ENCODE measurements around the gene RANBP9. TPM values are rescaled to one million over a fixed set of nuclear protein-coding genes. Genes with fewer than 3 reads are reported as not detected.

RANBP9 gene
- total RNA-seq: 25.5 and 26.4 TPM in 2 replicates

GRCh38 chr6:13711733-13712598 is at the start of gene RANBP9:
RANBP9 (minus strand) TSS chr6:13711835; CDS start chr6:13711505, 330 bp downstream.
- TF ChIP-seq, protein P1, sequence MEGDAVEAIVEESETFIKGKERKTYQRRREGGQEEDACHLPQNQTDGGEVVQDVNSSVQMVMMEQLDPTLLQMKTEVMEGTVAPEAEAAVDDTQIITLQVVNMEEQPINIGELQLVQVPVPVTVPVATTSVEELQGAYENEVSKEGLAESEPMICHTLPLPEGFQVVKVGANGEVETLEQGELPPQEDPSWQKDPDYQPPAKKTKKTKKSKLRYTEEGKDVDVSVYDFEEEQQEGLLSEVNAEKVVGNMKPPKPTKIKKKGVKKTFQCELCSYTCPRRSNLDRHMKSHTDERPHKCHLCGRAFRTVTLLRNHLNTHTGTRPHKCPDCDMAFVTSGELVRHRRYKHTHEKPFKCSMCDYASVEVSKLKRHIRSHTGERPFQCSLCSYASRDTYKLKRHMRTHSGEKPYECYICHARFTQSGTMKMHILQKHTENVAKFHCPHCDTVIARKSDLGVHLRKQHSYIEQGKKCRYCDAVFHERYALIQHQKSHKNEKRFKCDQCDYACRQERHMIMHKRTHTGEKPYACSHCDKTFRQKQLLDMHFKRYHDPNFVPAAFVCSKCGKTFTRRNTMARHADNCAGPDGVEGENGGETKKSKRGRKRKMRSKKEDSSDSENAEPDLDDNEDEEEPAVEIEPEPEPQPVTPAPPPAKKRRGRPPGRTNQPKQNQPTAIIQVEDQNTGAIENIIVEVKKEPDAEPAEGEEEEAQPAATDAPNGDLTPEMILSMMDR (IDR thresholded peaks at IDR 0.05; ENCODE audit: insufficient read depth, low read depth, low read length): no peak
- DNase-seq (ENCODE audit: low read depth): peak; percentile 93
- peak within 1 kb of the TSS; percentile 92 for H3K4me3 ChIP-seq (ENCODE audit: low read depth, low read length)

GRCh38 chr6:13760307-13761304 is 49.0 kb upstream of the RANBP9 start:
- TF ChIP-seq, protein P1 (IDR thresholded peaks at IDR 0.05; ENCODE audit: insufficient read depth, low read depth, low read length): no peak
- no peak overlapping the region for H3K4me3 ChIP-seq (ENCODE audit: low read depth, low read length)
- peak; percentile 79 for DNase-seq (ENCODE audit: low read depth)

DNA sequence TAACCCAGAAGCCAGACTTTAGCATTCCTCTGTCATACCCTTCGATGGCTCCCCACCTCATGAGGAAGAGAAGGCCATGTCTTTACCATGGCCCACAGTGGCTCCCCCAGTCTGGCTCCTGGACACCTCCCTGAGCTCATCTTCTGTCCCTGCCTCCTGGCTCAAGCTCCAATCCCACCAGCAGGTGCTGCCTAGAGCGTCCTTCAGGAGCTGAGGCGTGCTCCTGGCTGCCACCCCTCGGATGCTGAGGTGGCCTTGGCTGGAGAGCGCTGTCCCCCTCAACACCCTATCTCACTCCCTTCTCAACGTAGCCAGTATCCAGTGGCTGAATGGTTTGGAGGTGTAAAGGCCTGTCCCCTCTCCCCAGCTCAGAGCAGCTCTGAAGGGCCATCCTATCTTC is 47.4 kb upstream of the RANBP9 start:
- DNase-seq (ENCODE audit: low read depth): no peak
- no peak overlapping the region for H3K4me3 ChIP-seq (ENCODE audit: low read depth, low read length)
- TF ChIP-seq, protein P1 (IDR thresholded peaks at IDR 0.05; ENCODE audit: insufficient read depth, low read depth, low read length): no peak

- TF ChIP-seq, protein P1 (IDR thresholded peaks at IDR 0.05; ENCODE audit: insufficient read depth, low read depth, low read length): no peak
- H3K4me3 ChIP-seq (ENCODE audit: low read depth, low read length): no peak overlapping the region
- DNase-seq (ENCODE audit: low read depth): no peak
Observed at GRCh38 chr6:13754644-13755043, 43.0 kb upstream of the RANBP9 start.

DNA sequence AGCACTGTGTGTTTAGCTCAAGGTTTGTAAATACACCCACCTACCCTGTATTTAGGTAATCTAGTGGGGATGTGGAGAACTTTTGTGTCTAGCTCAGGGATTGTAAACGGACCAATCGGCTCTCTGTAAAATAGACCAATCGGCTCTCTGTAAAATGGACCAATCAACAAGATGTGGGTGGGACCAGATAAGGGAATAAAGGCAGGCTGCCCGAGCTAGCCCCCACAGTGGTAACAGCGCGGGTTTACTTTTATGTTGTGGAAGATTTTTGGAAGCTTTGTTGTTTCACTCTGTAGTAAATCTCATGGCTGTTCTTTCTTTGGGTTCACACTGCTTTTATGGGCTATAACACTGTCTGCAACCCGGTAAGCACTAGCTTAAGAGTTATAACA is 32.1 kb upstream of the RANBP9 start:
- DNase-seq (ENCODE audit: low read depth): no peak
- H3K4me3 ChIP-seq (ENCODE audit: low read depth, low read length): no peak overlapping the region
- TF ChIP-seq, protein P1 (IDR thresholded peaks at IDR 0.05; ENCODE audit: insufficient read depth, low read depth, low read length): no peak

DNA sequence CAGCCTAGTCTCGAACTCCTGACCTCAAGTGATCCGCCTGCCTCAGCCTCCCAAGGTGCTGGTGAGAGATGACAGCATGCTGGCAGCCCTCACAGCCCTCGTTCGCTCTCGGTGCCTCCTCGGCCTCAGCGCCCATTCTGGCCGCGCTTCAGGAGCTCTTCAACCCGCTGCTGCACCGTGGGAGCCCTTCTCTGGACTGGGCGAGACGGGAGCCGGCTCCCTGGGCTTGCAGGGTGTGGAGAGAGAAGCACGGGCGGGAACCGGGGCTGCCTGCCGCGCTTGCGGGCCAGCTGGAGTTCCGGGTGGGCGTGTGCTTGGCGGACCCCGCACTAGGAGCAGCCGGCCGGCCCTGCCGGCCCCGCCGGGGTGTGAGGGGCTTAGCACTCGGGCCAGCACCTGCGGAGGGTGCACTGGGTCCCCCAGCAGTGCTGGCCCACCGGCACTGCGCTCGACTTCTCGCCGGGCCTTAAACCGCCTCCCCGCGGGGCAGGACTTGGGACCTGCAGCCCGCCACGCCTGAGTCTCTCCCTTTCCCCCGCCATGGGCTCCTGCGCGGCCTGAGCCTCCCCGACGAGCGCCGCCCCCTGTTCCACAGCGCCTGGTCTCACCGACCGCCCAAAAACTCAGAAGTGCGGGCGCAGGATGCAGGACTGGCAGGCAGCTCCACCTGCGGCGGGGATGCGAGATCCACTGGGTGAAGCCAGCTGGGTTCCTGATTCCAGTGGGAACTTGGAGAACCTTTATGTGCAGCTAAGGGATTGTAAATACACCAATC is 31.5 kb upstream of the RANBP9 start:
- DNase-seq (ENCODE audit: low read depth): no peak
- no peak overlapping the region for H3K4me3 ChIP-seq (ENCODE audit: low read depth, low read length)
- TF ChIP-seq, protein P1 (IDR thresholded peaks at IDR 0.05; ENCODE audit: insufficient read depth, low read depth, low read length): no peak

Data from fibroblast of villous mesenchyme (primary cell).